Skeletal muscle tissue (tissue), 4 donors: Measurements from ENCODE around the gene ZNF428. TPM values are rescaled to one million over a fixed set of nuclear protein-coding genes. Genes with fewer than 3 reads are reported as not detected.
"Not testable (repeated sequence)": the region's sequence is repeated elsewhere in the genome, so short reads cannot be mapped to it uniquely, and the experiment has no call there.

Source experiments
- H3K27ac ChIP-seq: one replicate; pipeline ENCODE4 v1.7.0; 2013; ENCODE audit warnings: mild to moderate bottlenecking, low read depth, low read length, inconsistent platforms
- H3K27me3 ChIP-seq, 3 donors: one replicate each; pipeline ENCODE4 v1.7.0; 2013; ENCODE audit warnings: low read length in 3 of 3; ENCODE audit not compliant: control insufficient read depth in 3 of 3, insufficient read depth in 3 of 3
- H3K36me3 ChIP-seq, 3 donors: one replicate each; pipeline ENCODE4 v1.7.0; 2013; ENCODE audit warnings: low read length in 3 of 3; ENCODE audit not compliant: control insufficient read depth in 3 of 3, insufficient read depth in 3 of 3
- H3K4me1 ChIP-seq, 3 donors: one replicate each; pipeline ENCODE4 v1.7.0; 2013; ENCODE audit warnings: low read length in 3 of 3, mild to moderate bottlenecking in 3 of 3; ENCODE audit not compliant: control insufficient read depth in 3 of 3, insufficient read depth in 3 of 3
- H3K4me3 ChIP-seq, 3 donors: one replicate each; pipeline ENCODE4 v1.7.0; 2013; ENCODE audit warnings: low read length in 3 of 3
- H3K9ac ChIP-seq, 3 donors: one replicate each; pipeline ENCODE4 v1.7.0; 2013; ENCODE audit warnings: low read length in 3 of 3, mild to moderate bottlenecking in 3 of 3, moderate library complexity in 2 of 3, low read depth in 1 of 3
- H3K9me3 ChIP-seq, 3 donors: one replicate each; pipeline ENCODE4 v1.7.0; 2013; ENCODE audit warnings: low read length in 3 of 3; ENCODE audit not compliant: control insufficient read depth in 3 of 3
- total RNA-seq: library from RNA; depleted of rRNA; stranded (reverse); fragments of >200 nt; gene quantifications from one replicate; pipeline ENCODE4 v1.2.3, GENCODE V29; 2014
- donor health status: Osteomylitis.

Gene ZNF428
- total RNA-seq, 1 donor from 2014 or later = 44.9 TPM

DNA sequence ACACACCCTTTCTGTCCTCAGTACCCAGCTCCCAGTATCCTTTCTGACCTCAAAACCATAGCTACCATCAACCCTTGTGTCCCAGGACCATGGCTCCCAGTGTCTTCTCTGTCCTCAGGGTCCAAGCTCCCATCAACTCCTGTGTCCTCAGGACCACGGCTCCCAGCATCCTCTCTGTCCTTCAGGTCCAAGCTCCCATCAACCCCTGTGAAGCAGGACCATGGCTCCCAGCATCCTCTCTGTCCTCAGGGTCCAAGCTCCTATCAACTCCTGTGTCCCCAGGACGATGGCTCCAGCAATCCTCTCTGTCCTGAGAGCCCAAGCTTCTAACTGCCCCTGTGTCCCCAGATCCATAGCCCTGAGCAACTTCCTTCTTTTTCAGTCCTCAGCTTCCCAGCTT, 21.9 kb upstream of the ZNF428 start:
- Histone ChIP-seq H3K4me1 (peaks cover 7 to 12% (median 9%) of the 10 kb centered on the region in 3 donors), H3K36me3 (no peaks in the 10 kb centered on the region), H3K4me3 (no peak overlapping the region), H3K9me3 (peaks cover 0 to 2% (median 0%) of the 10 kb centered on the region in 3 donors), H3K9ac (no peak overlapping the region), H3K27ac (no peak overlapping the region), H3K27me3 (peaks cover 7 to 29% (median 25%) of the 10 kb centered on the region in 3 donors)

DNA sequence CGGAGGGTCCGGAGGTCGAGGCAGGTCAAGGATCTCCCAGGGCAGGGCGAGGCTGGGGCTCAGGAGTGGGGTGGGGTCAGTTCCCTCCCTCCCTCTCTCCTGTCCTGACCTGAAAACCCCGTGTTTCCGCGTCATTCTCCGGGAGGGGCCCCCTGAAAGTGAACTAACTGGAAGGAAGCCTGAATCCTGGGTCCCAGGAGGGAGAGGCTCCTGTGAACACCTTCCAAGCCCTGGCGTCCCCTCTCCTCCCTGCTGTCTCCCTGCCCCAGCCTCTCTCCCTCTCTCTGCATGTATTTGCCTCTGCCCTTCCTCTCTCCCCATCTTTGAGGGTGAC, 21.0 kb upstream of the ZNF428 start:
- peak overlapping the region; percentile 25 to 43 (median 32) for H3K9ac ChIP-seq
- no peaks in the 10 kb centered on the region for H3K9me3 ChIP-seq
- H3K4me3 ChIP-seq = peak overlapping the region; percentile 63 to 72 (median 67)
- H3K27me3 ChIP-seq = peaks cover 12 to 29% (median 29%) of the 10 kb centered on the region in 3 donors
- H3K27ac ChIP-seq = no peak overlapping the region
- H3K36me3 ChIP-seq = no peaks in the 10 kb centered on the region
- H3K4me1 ChIP-seq = peaks cover 7 to 12% (median 9%) of the 10 kb centered on the region in 3 donors

DNA sequence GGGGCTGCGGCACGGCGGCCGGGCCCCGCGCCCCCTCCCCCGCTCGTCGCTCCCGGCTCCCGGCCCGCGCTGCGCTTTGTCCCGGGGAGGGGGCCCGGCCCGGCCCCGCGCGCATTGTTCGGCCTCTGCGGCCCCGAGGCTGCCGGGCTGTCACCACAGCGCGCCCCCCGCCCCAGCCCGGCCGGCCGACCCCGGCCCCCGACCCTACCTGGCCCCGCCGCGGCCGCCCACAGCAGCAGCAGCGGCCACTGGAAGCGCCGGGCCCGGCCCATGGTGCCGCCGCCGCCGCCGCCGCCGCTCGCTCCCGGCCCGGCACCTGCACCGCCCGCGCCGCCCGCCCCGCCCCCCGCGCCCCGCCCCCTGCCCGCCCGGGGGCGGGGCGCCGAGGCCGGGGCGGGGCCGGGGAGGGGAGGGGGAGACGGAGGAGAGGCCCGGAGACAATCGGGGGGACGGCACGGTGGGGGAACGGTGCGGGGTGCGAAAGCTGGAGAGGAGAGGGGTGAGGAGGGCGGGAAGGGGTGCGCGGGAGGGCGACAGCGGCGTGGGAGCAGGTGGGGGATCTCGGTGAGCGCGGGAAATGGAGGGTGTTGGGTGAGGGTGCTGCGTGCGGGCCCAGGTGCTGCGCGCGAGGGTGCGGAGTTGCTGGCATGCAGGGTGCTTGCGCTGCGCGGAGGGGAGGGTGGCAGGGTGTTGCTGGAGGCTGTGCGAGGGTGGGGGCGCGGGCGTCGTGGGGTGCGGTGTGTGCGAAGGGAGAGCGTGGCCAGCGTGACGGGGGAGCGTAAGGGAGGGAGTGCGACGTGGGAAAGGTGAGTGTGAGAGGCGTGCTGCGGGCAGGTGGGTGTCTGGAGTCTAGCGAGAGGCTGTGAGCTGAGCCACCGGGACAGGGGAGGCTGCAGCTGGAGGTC, 20.3 kb upstream of the ZNF428 start, which contains the start of gene CADM4:
Gene CADM4, minus strand, starts transcription at position 332 of the 905 bp plus-strand sequence. Its CDS starts 60 bp downstream, at position 272.
- Histone ChIP-seq H3K9ac (peak within 1 kb of the TSS; percentile 32 to 62 (median 43)), H3K9me3 (no peaks in the 10 kb centered on the region), H3K36me3 (no peaks in the 10 kb centered on the region), H3K4me1 (peaks cover 7 to 12% (median 9%) of the 10 kb centered on the region in 3 donors), H3K27me3 (peaks cover 12 to 29% (median 29%) of the 10 kb centered on the region in 3 donors), H3K4me3 (peak within 1 kb of the TSS; percentile 63 to 72 (median 67)), H3K27ac (no peak within 1 kb of the TSS)

DNA sequence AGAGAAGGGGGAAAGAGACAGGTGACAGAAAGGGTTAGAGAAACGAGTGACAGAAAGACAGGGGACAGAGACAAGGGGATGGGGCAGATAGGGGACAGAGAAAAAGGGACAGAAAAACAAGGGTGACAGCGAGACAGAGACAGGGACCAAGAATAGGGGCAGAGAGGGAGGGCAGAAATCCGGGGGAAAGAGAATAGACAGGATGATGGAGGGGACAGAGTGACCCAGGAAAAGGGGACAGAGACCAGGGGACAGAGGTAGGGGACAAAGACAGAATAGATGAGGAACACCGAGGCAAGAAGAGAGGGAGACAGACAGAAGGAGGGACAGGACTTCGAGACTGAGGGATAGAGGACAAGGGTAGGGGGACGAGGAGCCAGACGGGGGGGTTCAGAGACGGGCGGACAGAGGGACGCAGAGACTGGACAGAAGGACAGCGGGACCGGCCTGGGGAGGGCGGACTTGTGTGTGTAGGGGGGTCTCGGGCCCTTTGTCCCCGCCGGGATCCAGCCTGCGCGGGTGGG, 19.6 kb upstream of the ZNF428 start:
- H3K36me3 ChIP-seq = no peaks in the 10 kb centered on the region
- H3K4me1 ChIP-seq = peaks cover 7 to 12% (median 9%) of the 10 kb centered on the region in 3 donors
- H3K9me3 ChIP-seq = no peaks in the 10 kb centered on the region
- peak overlapping the region in 2 of 3 donors; percentile 32 to 62 for H3K9ac ChIP-seq
- peaks cover 12 to 29% (median 29%) of the 10 kb centered on the region in 3 donors for H3K27me3 ChIP-seq
- peak overlapping the region; percentile 27 to 41 (median 36) for H3K4me3 ChIP-seq
- no peak overlapping the region for H3K27ac ChIP-seq

DNA sequence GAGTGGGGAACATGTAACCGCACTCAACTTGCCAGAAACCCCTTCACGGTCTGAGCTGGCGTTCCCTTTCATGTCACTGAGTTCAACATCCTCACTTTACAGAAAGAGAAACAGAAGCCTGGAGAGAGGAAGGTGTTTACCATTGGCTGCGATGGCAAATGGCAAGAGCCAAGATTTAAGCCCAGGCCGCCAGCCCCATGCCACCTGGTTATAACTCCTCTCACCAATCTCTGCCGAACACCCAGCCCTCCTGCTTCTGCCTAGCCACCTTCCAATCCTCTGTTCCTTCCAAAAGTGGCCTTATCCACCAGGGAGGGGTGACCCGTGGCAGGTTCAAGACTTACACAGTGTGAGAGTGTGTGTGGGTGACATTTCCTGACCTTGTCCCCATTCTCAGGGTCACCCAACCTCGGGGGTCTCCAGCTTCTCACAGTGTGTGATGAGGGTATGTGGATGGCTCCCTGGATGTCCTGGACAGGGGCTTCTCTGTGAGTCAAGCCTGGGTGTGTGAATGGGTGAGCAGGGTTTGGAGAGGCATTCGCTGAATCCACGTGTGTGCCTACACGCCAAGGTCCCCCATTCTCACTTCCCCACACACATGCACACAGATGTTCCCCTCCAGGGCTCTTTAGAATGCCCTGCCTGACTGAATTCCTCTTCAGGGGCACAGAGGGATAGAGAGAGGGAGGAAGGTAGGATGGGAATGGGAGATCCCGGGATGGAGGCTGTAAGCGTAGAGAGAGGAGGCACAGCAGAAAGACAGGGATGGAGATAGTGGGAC, 19.0 kb upstream of the ZNF428 start:
- H3K27ac ChIP-seq = no peak overlapping the region
- peaks cover 12 to 29% (median 29%) of the 10 kb centered on the region in 3 donors for H3K27me3 ChIP-seq
- no peak overlapping the region for H3K4me3 ChIP-seq
- peak overlapping the region in 1 of 3 donors; percentile 8 for H3K9ac ChIP-seq
- H3K4me1 ChIP-seq = peaks cover 7 to 12% (median 9%) of the 10 kb centered on the region in 3 donors
- H3K36me3 ChIP-seq = no peaks in the 10 kb centered on the region
- no peaks in the 10 kb centered on the region for H3K9me3 ChIP-seq

DNA sequence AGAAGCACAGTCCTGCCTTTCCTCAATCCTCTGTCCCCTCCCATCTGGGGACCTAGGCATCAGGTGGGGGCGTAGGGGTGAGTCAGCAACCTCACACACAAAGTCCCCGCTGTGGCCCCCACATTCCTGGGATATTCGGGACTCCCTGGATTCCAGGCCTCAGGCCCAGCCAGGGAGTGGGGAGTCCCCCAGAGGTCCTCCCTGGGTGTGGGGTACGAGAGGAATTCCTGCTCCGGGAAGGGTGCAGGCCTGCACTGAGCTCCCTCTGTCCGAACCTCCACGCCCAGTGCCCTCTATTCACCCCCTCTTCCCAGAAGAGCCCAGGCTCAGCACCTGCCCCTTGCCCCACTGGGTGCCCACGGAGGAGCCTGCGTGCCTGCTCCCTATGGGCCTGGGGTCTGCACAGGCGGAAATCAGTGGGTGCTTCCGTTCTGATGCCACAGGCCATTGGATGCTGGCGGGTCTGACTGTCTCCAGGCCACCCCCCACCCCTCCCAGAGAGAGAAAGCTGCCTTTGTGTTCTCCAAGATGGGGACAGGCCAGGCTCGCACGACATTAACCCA, 16.8 kb upstream of the ZNF428 start:
- Histone ChIP-seq H3K9me3 (no peaks in the 10 kb centered on the region), H3K36me3 (no peaks in the 10 kb centered on the region), H3K4me1 (peaks cover 7 to 12% (median 9%) of the 10 kb centered on the region in 3 donors), H3K27me3 (peaks cover 12 to 26% (median 24%) of the 10 kb centered on the region in 3 donors), H3K27ac (no peak overlapping the region), H3K9ac (no peak overlapping the region), H3K4me3 (no peak overlapping the region)

DNA sequence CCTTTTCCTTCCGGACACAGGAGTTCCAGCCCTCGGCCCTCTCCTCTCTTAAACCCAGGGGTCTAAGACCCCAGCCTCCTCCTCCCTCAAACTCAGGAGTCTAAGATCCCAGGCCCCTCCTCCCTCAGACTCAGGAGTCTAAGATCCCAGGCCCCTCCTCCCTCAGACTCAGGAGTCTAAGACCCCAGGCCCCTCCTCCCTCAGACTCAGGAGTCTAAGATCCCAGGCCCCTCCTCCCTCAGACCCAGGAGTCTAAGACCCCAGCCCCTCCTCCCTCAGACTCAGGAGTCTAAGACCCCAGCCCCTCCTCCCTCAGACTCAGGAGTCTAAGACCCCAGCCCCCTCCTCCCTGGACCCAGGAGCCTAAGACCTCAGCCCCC, 16.1 kb upstream of the ZNF428 start:
- H3K9me3 ChIP-seq, H3K4me3 ChIP-seq, H3K27ac ChIP-seq, H3K9ac ChIP-seq, H3K36me3 ChIP-seq: not testable (repeated sequence)
- Histone ChIP-seq H3K27me3 (peaks cover 10 to 24% (median 20%) of the 10 kb centered on the region in 3 donors), H3K4me1 (peaks cover 7 to 12% (median 9%) of the 10 kb centered on the region in 3 donors)

DNA sequence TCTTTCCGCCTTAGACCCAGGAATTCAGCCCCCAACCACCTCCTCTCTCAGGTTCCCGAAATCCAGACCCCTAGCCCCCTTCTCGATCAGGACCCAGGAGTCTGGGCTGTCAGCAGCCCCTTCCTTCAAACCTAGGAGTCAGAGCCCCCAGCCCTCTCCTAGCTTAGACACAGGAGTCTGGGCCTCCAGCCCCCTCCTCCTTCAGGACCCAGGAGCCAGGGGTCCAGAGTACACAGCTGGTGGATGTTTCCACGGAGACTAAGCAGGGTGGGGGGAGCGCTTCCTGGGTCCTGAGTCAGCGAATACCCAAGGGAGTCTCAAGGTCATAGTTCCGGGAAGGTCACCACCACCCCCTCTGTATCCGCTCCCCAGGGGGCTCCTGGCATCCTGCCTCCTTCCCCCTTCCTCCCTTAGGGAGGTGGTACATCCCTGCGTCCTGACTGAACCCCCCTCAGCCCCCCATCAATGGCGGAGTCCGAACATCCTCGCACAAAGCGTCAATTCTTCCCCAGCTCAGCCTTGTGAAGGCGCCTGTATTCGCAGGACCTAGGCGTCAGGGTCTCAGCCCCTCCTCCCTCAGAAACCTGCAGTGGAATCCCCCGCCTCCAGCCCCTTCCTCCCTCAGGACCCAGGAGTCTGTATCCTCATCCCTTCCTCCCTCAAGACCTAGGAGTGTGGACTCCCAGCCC, 15.6 kb upstream of the ZNF428 start:
- Histone ChIP-seq H3K4me1 (peaks cover 2 to 6% (median 5%) of the 10 kb centered on the region in 3 donors), H3K27me3 (peaks cover 6 to 18% (median 15%) of the 10 kb centered on the region in 3 donors), H3K36me3 (no peaks in the 10 kb centered on the region), H3K9me3 (no peaks in the 10 kb centered on the region), H3K4me3 (no peak overlapping the region), H3K9ac (no peak overlapping the region), H3K27ac (no peak overlapping the region)

DNA sequence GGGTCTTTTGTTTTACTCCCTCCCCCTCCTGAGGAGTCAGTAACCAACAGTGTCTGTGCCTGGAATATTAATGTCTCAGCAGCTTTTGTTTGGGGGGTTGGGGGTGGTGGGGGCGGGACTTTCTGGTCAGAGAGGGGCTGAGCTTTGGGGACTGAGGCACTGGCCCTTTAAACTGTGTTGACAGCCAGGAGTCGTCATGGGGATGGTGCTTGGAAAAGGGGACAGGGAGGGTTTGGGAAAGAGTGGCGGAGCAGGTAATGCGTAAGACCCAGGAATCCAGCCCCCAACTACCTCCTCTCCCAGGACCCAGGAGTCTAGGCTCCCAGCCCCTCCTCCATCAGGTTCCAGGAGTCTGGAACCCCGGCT, 15.1 kb upstream of the ZNF428 start:
- no peaks in the 10 kb centered on the region for H3K36me3 ChIP-seq
- peaks cover 6 to 17% (median 14%) of the 10 kb centered on the region in 3 donors for H3K27me3 ChIP-seq
- no peak overlapping the region for H3K9ac ChIP-seq
- H3K9me3 ChIP-seq = no peaks in the 10 kb centered on the region
- no peak overlapping the region for H3K4me3 ChIP-seq
- peaks cover 0 to 4% (median 3%) of the 10 kb centered on the region in 3 donors for H3K4me1 ChIP-seq
- no peak overlapping the region for H3K27ac ChIP-seq
